Kidney glomerular epithelial cell (primary cell): Measurements from ENCODE around the gene METTL25B.
A peak's percentile ranks its signal among the peaks of the same experiment; 100 is the strongest.

Experiments
- DNase-seq: peaks from one replicate; lab custom pipeline; 2025; lab: John Stamatoyannopoulos, UW

Gene METTL25B

GRCh38 chr1:156726549-156727226 lies 1.6 kb upstream of the METTL25B start:
- DNase-seq, result peak; percentile 54

GRCh38 chr1:156727492-156727891 lies 777 bp upstream of the METTL25B start:
- DNase-seq, result no peak

GRCh38 chr1:156728599-156729462 lies 562 bp downstream of the METTL25B start, which contains the start of gene ISG20L2:
ISG20L2 (minus strand) TSS chr1:156728766; CDS start chr1:156727652, 1,114 bp downstream.
- DNase-seq, result peak; percentile 96

- no peak for DNase-seq
Measured at GRCh38 chr1:156733989-156734584, 5.8 kb downstream of the METTL25B start.

GRCh38 chr1:156738407-156738806 lies 10.1 kb downstream of the METTL25B start:
- no peak for DNase-seq

- DNase-seq, result no peak
Measured at GRCh38 chr1:156738916-156739315, 10.6 kb downstream of the METTL25B start.

- no peak for DNase-seq
Measured at GRCh38 chr1:156740237-156740740, 12.0 kb downstream of the METTL25B start.

- DNase-seq, result peak; percentile 99
Measured at GRCh38 chr1:156740741-156741480, 12.6 kb downstream of the METTL25B start, which contains the start of gene MRPL24. MRPL24 (minus strand) TSS chr1:156741088; CDS start chr1:156738704, 2,384 bp downstream.

- DNase-seq, result no peak
Measured at GRCh38 chr1:156741481-156741983, 13.3 kb downstream of the METTL25B start.

- DNase-seq, result no peak
Measured at GRCh38 chr1:156742017-156742416, 13.7 kb downstream of the METTL25B start.

GRCh38 chr1:156742801-156743200 lies 14.5 kb downstream of the METTL25B start:
- no peak for DNase-seq

- DNase-seq, result no peak
Measured at GRCh38 chr1:156743367-156744302, 15.4 kb downstream of the METTL25B start.

- DNase-seq, result no peak
Measured at GRCh38 chr1:156744344-156744743, 16.1 kb downstream of the METTL25B start.

GRCh38 chr1:156744786-156745419 lies 16.6 kb downstream of the METTL25B start:
- DNase-seq, result no peak

GRCh38 chr1:156745881-156746280 lies 17.6 kb downstream of the METTL25B start:
- DNase-seq, result no peak

GRCh38 chr1:156746406-156746727 lies 18.1 kb downstream of the METTL25B start:
- DNase-seq, result no peak

- peak; percentile 75 for DNase-seq
Measured at GRCh38 chr1:156746728-156747631, 18.7 kb downstream of the METTL25B start.

GRCh38 chr1:156747742-156748669 lies 19.7 kb downstream of the METTL25B start:
- DNase-seq, result no peak
